Embryonic facial prominence (tissue), 1 donor: ENCODE results near the gene UPK1B.
"Not testable (repeated sequence)": the region's sequence is repeated elsewhere in the genome, so short reads cannot be mapped to it uniquely, and the experiment has no call there.

Experiments used
- DNase-seq: peaks from one replicate; pipeline ENCODE4 v3.0.0-alpha.2; 2016; ENCODE audit errors: extremely low spot score

UPK1B gene

GRCh38 chr3:119173325-119173724 is at the start of gene UPK1B:
TSS of gene UPK1B (plus strand) at chr3:119173598. CDS start at chr3:119186742, 13,144 bp downstream.
- no peak for DNase-seq

GRCh38 chr3:119125342-119125741 is 48.1 kb upstream of the UPK1B start:
- no peak for DNase-seq

- DNase-seq, result no peak
These were observed 47.5 kb upstream of the UPK1B start for GRCh38 chr3:119125742-119126504.

GRCh38 chr3:119130291-119130690 is 43.1 kb upstream of the UPK1B start:
- DNase-seq, result not testable (repeated sequence)

GRCh38 chr3:119132291-119132690 is 41.1 kb upstream of the UPK1B start:
- not testable (repeated sequence) for DNase-seq

GRCh38 chr3:119139360-119139759 is 34.0 kb upstream of the UPK1B start:
- not testable (repeated sequence) for DNase-seq

- no peak for DNase-seq
These were observed 32.9 kb upstream of the UPK1B start for GRCh38 chr3:119140466-119140865.

GRCh38 chr3:119145128-119145499 is 28.3 kb upstream of the UPK1B start:
- no peak for DNase-seq

GRCh38 chr3:119145500-119146167 is 27.8 kb upstream of the UPK1B start, which contains the start of gene TEX55:
TSS of gene TEX55 (plus strand) at chr3:119146165. CDS start at chr3:119146190, 25 bp downstream.
- peak; percentile 49 for DNase-seq

GRCh38 chr3:119146578-119147375 is 26.6 kb upstream of the UPK1B start:
- no peak for DNase-seq

- no peak for DNase-seq
These were observed 25.9 kb upstream of the UPK1B start for GRCh38 chr3:119147494-119147893.

GRCh38 chr3:119148493-119149180 is 24.8 kb upstream of the UPK1B start:
- no peak for DNase-seq

- DNase-seq, result no peak
These were observed 23.9 kb upstream of the UPK1B start for GRCh38 chr3:119149484-119149883.

GRCh38 chr3:119156868-119157267 is 16.5 kb upstream of the UPK1B start:
- no peak for DNase-seq

- DNase-seq, result no peak
These were observed 15.4 kb upstream of the UPK1B start for GRCh38 chr3:119157971-119158370.

GRCh38 chr3:119160361-119160760 is 13.0 kb upstream of the UPK1B start:
- DNase-seq, result no peak

GRCh38 chr3:119160815-119161214 is 12.6 kb upstream of the UPK1B start:
- no peak for DNase-seq

GRCh38 chr3:119161240-119161639 is 12.2 kb upstream of the UPK1B start:
- no peak for DNase-seq

- not testable (repeated sequence) for DNase-seq
These were observed 8.7 kb upstream of the UPK1B start for GRCh38 chr3:119164745-119165144.

- DNase-seq, result no peak
These were observed 2.6 kb upstream of the UPK1B start for GRCh38 chr3:119170821-119171220.

- DNase-seq, result no peak
These were observed 2.7 kb downstream of the UPK1B start for GRCh38 chr3:119175872-119176756.
